SK-MEL-5 (cell line): ENCODE data around the gene ATP9B. TPM values are rescaled to one million over a fixed set of nuclear protein-coding genes. Genes with fewer than 3 reads are reported as not detected.
A peak's percentile ranks its signal among the peaks of the same experiment; 100 is the strongest.

Source experiments
- DNase-seq: peaks from one replicate; pipeline ENCODE4 v3.0.0-alpha.2; 2016; ENCODE audit warnings: low read depth, low spot score
- in situ Hi-C: cut with HindIII; loops from 2 replicates; pipeline ENCODE4 v1.10.0; 2016; ENCODE audit warnings: low sequenced_read_pairs, high pct_unique_total_duplicates, low pct_unique_long_range_greater_than_20kb
- total RNA-seq: library from RNA; depleted of rRNA; stranded (reverse); fragments of >200 nt; shearing (Covaris generic); gene quantifications from 2 replicates; pipeline ENCODE4 v1.2.3, GENCODE V29; 2014

Gene ATP9B
- total RNA-seq, 1 experiment from 2014 or later: 6.8 TPM

GRCh38 chr18:79385708-79386341 is 316.6 kb downstream of the ATP9B start:
- DNase-seq: no peak
- in situ Hi-C loops: no loop called here

DNA sequence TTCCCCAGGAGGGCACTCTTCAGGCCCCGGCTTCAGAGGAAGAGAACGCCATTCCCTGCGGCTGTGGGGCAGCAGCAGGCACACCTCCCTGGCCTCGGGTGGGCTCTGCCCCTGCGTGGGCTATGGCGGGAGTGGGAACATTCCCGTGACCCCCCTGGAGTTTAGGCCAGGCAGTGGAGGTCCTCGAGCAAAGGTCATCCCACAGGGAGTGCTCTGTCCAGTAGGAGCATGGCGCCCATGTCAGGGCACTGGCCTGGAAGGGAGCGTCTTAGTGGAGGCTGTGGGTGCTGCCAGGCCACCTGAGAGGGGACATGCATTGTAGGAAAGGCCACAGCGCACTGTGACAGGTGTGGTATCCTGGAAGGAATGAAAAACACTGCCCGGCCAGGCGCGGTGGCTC is 317.4 kb downstream of the ATP9B start:
- in situ Hi-C loops: no loop called here
- DNase-seq: no peak

- in situ Hi-C loops: no loop called here
- no peak for DNase-seq
Measured at GRCh38 chr18:79387214-79387613, 318.0 kb downstream of the ATP9B start.

DNA sequence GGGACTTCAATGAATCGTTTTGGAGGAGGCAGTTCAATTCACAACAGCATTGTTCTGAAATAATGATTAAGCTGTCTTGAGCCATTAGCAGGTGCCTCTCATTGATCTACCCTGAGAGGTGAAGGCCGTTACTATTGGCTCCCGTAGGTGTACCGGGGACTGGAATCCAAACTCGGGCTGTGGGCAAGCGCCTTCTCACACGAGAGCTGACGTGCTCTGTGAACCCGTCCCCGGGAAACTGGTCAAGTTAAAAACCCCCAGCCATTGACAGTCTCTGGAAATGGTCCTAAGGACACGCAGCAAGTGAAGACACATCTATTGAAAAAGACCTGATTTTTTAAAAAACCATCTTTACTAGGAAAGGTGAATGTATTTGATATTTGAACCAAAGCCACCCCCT is 318.4 kb downstream of the ATP9B start:
- in situ Hi-C loops: no loop called here
- no peak for DNase-seq

- in situ Hi-C loops: no loop called here
- no peak for DNase-seq
Measured at GRCh38 chr18:79388043-79388442, 318.8 kb downstream of the ATP9B start.

DNA sequence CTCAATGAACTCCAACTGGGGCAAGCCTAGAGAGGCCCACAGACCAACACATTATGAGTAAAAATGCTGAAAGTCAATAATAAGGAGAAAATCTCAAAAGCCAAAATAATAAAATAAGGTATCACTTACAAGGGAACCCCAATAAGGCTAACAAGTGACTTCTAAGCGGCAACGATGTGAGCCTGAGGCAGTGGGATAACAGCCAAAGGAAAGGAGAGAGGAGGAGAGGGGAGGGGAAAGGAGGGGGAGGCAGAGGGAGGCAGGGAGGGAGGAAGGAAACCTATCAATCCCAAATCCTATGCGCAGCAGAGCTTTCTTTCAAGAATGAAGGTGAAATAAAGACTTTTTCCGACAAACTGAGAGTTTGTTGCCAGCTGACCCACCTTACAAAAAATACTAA is 320.5 kb downstream of the ATP9B start:
- in situ Hi-C loops: no loop called here
- no peak for DNase-seq

- no peak for DNase-seq
- in situ Hi-C loops: no loop called here
Measured at GRCh38 chr18:79392226-79392625, 323.0 kb downstream of the ATP9B start.

GRCh38 chr18:79393181-79393634 is 324.0 kb downstream of the ATP9B start:
- DNase-seq: no peak
- in situ Hi-C loops: no loop called here

GRCh38 chr18:79393635-79394533 is 324.7 kb downstream of the ATP9B start:
- DNase-seq: peak; percentile 88
- in situ Hi-C loops: no loop called here

DNA sequence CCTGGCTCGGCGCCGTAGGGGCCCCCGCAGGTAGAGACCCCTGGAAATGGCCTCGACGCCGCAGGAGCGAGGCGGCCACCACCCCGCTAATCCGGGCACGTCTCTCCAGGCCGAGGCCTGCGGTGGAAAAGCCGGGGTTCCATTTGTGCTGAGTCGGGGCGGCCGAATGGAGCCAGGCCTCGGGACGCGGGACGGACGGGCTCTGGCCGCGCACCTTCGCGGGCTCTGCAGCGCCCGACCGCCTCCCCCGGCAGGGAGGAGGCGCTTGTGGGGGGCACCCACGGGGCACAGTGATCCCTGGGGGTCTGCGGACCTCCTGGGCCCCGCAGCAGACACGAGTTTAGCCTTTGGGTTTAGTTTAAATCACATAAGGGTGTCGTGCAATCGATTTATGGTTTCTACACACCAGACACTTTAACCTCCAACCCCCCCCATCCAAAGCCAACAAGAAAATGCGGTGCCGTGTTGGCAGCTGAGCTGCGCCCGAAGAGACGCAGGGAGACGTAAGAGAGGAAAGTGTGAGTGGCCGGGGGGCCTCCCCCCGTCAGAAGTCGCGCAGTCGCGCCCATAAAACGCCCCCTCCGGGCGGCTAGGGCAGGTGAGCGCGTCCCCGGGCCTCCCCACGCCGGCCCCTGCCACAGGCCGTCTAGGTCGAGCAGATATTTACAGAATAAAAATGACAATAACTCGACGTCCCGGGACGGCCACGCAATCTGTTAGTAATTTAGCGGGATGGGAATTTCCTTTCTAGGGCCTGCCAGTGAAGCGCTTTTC is 325.5 kb downstream of the ATP9B start:
- in situ Hi-C loops: no loop called here
- no peak for DNase-seq

DNA sequence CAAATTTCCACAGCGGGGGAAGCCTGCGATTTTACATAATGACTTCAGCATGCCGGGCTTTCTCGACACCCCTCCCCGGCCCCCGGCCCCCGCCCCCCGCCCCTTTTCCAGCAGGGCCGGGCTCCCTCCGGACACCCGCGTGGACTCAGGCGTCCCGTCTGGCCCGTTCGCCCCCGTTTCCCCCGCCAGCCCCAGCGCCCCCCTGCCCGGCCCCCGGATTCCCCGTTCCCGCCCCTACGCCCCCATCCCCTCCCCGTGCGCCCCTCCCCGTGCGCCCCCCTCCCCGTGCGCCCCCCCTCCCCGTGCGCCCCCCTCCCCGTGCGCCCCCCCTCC is 326.1 kb downstream of the ATP9B start:
- in situ Hi-C loops: no loop called here
- DNase-seq: no peak

DNA sequence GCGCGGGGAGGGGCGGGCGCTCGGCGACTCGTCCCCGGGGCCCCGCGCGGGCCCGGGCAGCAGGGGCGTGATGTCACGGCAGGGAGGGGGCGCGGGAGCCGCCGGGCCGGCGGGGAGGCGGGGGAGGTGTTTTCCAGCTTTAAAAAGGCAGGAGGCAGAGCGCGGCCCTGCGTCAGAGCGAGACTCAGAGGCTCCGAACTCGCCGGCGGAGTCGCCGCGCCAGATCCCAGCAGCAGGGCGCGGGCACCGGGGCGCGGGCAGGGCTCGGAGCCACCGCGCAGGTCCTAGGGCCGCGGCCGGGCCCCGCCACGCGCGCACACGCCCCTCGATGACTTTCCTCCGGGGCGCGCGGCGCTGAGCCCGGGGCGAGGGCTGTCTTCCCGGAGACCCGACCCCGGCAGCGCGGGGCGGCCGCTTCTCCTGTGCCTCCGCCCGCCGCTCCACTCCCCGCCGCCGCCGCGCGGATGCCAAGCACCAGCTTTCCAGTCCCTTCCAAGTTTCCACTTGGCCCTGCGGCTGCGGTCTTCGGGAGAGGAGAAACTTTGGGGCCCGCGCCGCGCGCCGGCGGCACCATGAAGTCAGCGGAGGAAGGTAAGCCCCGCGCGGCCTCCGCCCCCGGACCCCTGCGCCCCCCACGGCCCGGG is 326.7 kb downstream of the ATP9B start, which contains the start of gene NFATC1:
Gene NFATC1 (plus strand): TSS at position 170 of the 644 bp plus-strand sequence. CDS start 295 bp downstream, at position 465.
- in situ Hi-C loops: no loop called here
- DNase-seq: peak; percentile 60

DNA sequence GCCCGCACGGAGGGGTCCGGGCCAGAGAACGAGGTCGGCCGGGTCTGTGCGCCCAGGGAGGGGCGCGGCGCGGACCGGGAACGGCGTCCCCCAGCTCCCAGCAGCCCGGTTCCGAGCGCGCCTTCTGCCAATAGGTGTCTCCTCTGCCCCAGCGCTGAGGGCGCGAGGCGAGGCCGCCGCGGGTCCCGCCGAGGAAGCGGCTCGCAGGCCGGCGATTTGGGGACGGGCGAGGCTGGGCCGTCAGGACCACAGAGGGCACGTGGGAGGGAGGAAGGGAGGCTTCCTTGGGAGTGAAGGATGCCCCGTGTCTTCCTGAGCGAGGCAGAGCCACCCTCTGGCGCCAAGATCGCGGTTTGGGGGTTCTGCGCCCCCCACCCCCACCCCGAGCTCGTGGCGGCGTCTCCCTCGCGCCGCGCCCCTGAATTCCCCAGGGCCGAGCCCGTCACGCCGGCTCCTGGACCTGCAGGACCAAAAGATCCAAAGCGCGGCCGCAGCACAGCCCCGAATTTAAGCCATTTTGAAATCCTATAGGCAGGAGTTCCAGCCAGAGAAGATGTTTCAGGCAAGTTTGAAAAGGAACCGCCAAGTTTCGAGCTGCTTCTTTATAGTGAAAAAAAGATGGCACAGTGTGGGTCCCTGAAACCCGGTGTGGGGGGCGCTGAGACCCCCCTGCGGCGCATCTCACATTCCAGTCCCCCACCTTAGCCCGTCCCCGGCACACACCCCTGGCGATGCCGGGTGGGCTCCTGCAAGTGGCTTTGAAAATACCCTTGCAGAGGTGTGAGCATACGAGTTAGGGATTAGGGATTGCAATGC is 327.4 kb downstream of the ATP9B start:
- DNase-seq: peak; percentile 54
- in situ Hi-C loops: no loop called here

- in situ Hi-C loops: no loop called here
- DNase-seq: no peak
Measured at GRCh38 chr18:79397247-79397829, 328.1 kb downstream of the ATP9B start.

DNA sequence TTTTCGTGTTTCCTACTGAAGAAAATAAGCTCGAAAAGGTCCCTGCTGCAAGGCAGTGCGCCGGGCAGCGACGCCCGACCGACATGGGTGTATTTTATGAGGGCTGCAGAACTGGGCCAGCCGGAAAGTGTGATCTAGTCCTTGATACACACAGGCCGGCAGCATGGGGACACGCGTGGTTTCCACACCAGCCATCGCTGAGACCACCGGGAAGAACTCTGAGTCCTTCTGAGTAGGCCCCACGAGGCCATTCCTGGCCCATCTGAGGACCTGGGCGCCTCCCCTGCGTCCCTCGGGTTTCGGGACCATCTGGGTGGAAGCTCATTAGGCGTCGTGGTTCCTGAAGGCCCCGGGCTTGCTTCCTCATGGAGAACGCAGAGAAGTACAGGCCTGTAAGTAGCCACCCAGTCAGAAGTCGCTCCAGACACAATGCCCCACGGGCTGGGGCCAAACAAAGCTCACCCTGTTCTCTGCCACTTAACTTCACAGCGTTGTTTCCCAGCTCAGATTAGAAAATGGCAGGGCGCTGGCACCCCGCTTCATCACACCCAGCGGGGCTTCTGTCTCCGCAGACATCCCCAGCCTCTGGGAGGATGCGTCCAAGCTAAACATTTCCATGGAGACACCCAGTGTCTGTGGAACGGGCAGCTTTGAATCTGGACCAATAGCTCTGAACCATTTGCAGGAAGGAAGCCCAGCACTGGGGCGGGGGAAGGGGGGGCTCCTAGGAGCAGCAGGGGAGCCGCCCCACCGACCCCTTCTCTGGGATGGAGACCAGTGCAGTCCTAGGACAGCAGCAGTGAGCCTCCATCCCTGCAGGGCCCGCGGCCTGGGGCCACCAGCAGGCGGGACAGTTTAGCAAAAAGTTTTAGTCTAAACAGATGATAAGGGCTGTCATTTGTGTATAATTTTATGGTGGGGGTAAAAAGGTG is 328.9 kb downstream of the ATP9B start:
- DNase-seq: peak; percentile 44
- in situ Hi-C loops: no loop called here
